ENCODE results near the gene MATN4.
A peak's percentile ranks its signal among the peaks of the same experiment; 100 is the strongest.
"Not testable (repeated sequence)": the region's sequence is repeated elsewhere in the genome, so short reads cannot be mapped to it uniquely, and the experiment has no call there.

MATN4 gene, protein sequence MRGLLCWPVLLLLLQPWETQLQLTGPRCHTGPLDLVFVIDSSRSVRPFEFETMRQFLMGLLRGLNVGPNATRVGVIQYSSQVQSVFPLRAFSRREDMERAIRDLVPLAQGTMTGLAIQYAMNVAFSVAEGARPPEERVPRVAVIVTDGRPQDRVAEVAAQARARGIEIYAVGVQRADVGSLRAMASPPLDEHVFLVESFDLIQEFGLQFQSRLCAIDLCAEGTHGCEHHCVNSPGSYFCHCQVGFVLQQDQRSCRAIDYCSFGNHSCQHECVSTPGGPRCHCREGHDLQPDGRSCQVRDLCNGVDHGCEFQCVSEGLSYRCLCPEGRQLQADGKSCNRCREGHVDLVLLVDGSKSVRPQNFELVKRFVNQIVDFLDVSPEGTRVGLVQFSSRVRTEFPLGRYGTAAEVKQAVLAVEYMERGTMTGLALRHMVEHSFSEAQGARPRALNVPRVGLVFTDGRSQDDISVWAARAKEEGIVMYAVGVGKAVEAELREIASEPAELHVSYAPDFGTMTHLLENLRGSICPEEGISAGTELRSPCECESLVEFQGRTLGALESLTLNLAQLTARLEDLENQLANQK

GRCh38 chr20:45308117-45308778 is at the start of gene MATN4:
Gene MATN4 (minus strand): TSS chr20:45308299. CDS start chr20:45305582, 2,717 bp downstream.
- Histone ChIP-seq H3K4me3 (ENCODE audit: low read depth in 1 of 2, low read length in 2 of 2) (no peak within 1 kb of the TSS), H3K36me3 (ENCODE audit: insufficient read depth, low read length) (no peaks in the 10 kb centered on the region), H3K9ac (ENCODE audit: low read length) (no peak within 1 kb of the TSS), H3K9me3 (ENCODE audit: low read length) (no peaks in the 10 kb centered on the region), H3K4me1 (ENCODE audit: insufficient read depth, low read length) (no peaks in the 10 kb centered on the region), H3K27ac (ENCODE audit: low read depth, low read length) (no peak within 1 kb of the TSS), H3K27me3 (ENCODE audit: control insufficient read depth in 1 of 2, insufficient read depth in 2 of 2, low read length in 2 of 2) (peaks cover 9 to 48% of the 10 kb centered on the region in 2 donors)

DNA sequence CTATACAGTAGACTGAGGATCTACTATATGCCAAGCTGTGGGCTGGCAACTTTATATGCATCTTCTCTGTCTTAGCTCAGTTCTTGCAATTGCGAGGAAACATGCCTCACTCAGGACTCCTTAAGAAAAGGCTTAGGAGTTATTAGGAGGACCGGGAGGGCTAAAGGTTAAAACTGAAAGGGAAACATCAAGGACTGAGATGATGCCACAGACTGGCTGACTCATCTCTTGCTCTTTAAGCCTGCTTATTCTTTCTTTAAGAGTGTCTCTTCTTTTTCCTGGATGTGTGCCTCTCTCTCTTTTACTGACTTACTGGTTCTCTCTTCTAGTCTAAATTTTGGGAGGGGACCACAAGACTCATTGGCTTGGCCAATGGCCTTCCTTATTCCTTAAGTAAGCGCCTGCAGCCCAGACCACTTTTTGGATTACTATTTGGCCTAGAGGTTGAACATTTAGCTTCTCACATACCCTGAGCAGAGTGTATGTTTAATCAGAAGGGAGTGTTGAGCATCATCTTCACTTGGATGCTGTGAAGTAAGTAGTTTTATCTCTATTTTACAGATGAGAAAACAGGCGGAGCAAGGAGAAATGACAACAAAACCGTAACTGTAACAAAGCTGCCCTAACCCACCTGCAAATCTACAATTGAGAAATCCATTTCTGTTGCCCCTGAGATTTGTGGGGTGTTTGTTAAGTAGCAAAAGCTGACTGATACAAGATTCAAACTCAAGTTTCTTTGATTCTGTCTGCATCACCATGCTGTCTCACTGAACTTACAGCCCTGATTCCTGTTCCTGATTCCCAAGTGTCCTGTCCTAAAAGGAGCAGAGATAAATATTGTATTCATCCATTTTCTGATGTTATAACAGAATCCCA is 47.3 kb upstream of the MATN4 start:
- H3K4me1 ChIP-seq (ENCODE audit: insufficient read depth, low read length): peaks cover 44% of the 10 kb centered on the region
- H3K27ac ChIP-seq (ENCODE audit: low read depth, low read length): peak overlapping the region; percentile 64
- peak overlapping the region; percentile 2 for H3K9ac ChIP-seq (ENCODE audit: low read length)

DNA sequence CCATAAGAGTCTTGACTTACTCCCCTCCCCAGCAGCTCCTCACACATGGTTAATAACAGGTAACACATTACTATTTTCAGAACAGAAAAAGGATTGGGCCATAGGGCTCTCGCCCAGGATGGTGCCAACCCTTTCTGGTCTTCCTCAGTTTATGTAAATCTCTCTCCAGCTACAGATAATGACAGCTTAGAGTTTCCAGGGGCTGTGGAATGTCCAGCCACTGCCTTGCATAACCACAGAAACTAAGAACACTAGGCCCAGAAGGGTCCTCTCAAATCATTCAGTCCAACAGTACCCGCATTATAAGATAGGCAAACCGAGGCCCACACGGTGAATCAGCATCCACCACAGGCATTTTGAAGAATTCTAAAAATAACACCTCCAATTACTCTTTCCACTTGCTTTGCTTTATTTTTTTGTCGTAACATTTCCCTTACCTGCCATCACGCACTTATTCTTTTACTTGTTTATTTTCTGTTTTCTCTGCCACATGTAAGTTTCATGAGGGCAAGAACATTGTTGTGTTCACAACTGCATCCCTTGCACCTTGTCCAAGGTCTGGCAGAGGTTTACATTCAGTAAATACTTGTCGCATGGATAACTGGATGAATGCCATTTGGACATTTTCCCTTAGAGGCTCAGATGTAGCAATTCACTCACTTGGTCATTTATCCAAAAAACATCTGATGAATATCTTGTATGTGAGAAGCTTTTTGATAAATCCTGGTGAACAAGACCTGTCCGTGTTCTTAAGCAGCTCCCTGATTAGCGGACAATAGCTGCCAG is 46.5 kb upstream of the MATN4 start:
- H3K27ac ChIP-seq (ENCODE audit: low read depth, low read length): peak overlapping the region; percentile 64
- no peaks in the 10 kb centered on the region for H3K27me3 ChIP-seq (ENCODE audit: control insufficient read depth in 1 of 2, insufficient read depth in 2 of 2, low read length in 2 of 2)

More for the DNA sequence above, 47.3 kb upstream of the MATN4 start:
- H3K4me3 ChIP-seq (ENCODE audit: low read depth in 1 of 2, low read length in 2 of 2): no peak overlapping the region
- H3K36me3 ChIP-seq (ENCODE audit: insufficient read depth, low read length): no peaks in the 10 kb centered on the region
- no peaks in the 10 kb centered on the region for H3K9me3 ChIP-seq (ENCODE audit: low read length)
- no peaks in the 10 kb centered on the region for H3K27me3 ChIP-seq (ENCODE audit: control insufficient read depth in 1 of 2, insufficient read depth in 2 of 2, low read length in 2 of 2)

DNA sequence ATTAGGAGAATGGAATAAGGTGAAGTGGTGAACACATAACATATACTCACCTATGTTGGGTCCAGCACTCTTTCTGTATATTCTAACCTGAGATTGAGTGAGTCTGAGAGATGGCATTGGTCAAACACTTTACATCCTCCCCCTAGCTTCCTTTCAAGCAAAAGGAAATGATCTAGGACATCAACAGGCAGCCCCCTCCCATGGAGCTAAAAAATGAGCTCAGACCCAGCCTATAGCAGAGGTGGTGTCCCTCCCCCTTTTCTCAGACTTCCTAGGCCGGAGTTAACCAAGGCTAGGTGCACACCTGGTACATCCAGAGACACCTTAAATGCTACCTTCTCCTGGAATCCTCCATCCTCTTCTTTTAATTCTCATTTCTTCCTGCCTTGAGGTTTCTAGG is 45.6 kb upstream of the MATN4 start:
- Histone ChIP-seq H3K36me3 (ENCODE audit: insufficient read depth, low read length) (no peaks in the 10 kb centered on the region), H3K9ac (ENCODE audit: low read length) (no peak overlapping the region), H3K27ac (ENCODE audit: low read depth, low read length) (no peak overlapping the region), H3K27me3 (ENCODE audit: control insufficient read depth in 1 of 2, insufficient read depth in 2 of 2, low read length in 2 of 2) (no peaks in the 10 kb centered on the region), H3K9me3 (ENCODE audit: low read length) (no peaks in the 10 kb centered on the region), H3K4me3 (ENCODE audit: low read depth in 1 of 2, low read length in 2 of 2) (no peak overlapping the region), H3K4me1 (ENCODE audit: insufficient read depth, low read length) (peaks cover 34% of the 10 kb centered on the region)

More for the DNA sequence above, 46.5 kb upstream of the MATN4 start:
- H3K4me1 ChIP-seq (ENCODE audit: insufficient read depth, low read length): peaks cover 39% of the 10 kb centered on the region
- no peaks in the 10 kb centered on the region for H3K9me3 ChIP-seq (ENCODE audit: low read length)
- no peak overlapping the region for H3K4me3 ChIP-seq (ENCODE audit: low read depth in 1 of 2, low read length in 2 of 2)
- H3K36me3 ChIP-seq (ENCODE audit: insufficient read depth, low read length): no peaks in the 10 kb centered on the region
- H3K9ac ChIP-seq (ENCODE audit: low read length): no peak overlapping the region

DNA sequence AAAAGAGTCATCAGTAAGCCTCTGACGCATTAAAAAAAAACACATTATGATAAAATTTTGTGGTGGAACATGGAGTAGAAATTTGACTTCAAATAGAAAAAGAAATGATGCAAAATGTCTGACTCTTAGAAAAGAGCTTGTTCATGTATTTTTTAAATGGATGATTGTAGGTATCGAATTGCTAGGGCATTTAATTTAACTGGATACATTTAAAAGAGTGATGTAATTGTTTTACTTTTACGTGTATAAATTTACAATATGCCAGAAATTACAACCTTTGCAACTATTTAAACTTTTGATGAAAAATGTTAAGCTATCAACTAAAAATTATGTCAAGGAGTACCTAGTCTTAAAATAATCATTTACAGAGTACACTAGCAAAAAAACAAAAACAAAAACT is 44.6 kb upstream of the MATN4 start:
- H3K4me3 ChIP-seq (ENCODE audit: low read depth in 1 of 2, low read length in 2 of 2): no peak overlapping the region
- H3K9me3 ChIP-seq (ENCODE audit: low read length): no peaks in the 10 kb centered on the region
- H3K27me3 ChIP-seq (ENCODE audit: control insufficient read depth in 1 of 2, insufficient read depth in 2 of 2, low read length in 2 of 2): no peaks in the 10 kb centered on the region
- no peak overlapping the region for H3K27ac ChIP-seq (ENCODE audit: low read depth, low read length)
- H3K4me1 ChIP-seq (ENCODE audit: insufficient read depth, low read length): peaks cover 27% of the 10 kb centered on the region
- H3K9ac ChIP-seq (ENCODE audit: low read length): no peak overlapping the region
- no peaks in the 10 kb centered on the region for H3K36me3 ChIP-seq (ENCODE audit: insufficient read depth, low read length)

DNA sequence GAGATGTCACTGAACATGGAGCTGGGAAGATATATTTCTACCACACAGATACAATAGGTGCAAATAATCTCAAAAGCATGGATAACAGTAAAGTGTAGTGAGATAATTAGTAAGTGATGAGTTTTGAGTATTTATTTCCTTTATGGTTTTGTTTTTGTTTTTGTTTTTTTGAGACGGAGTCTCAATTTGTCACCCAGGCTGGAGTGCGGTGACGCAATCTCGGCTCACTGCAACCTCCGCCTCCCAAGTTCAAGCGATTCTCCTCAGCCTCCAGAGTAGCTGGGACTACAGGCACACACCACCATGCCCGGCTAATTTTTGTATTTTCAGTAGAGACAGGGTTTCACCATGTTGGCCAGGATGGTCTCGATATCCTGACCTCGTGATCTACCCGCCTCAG is 42.7 kb upstream of the MATN4 start:
- not testable (repeated sequence) for H3K4me3 ChIP-seq (ENCODE audit: low read depth in 1 of 2, low read length in 2 of 2)
- peaks cover 29% of the 10 kb centered on the region for H3K4me1 ChIP-seq (ENCODE audit: insufficient read depth, low read length)

GRCh38 chr20:45350217-45350616 is 42.1 kb upstream of the MATN4 start:
- Histone ChIP-seq H3K36me3 (ENCODE audit: insufficient read depth, low read length) (no peaks in the 10 kb centered on the region), H3K27me3 (ENCODE audit: control insufficient read depth in 1 of 2, insufficient read depth in 2 of 2, low read length in 2 of 2) (no peaks in the 10 kb centered on the region), H3K4me3 (ENCODE audit: low read depth in 1 of 2, low read length in 2 of 2) (no peak overlapping the region), H3K9ac (ENCODE audit: low read length) (no peak overlapping the region), H3K4me1 (ENCODE audit: insufficient read depth, low read length) (peaks cover 35% of the 10 kb centered on the region), H3K9me3 (ENCODE audit: low read length) (no peaks in the 10 kb centered on the region), H3K27ac (ENCODE audit: low read depth, low read length) (no peak overlapping the region)

More for the DNA sequence above, 42.7 kb upstream of the MATN4 start:
- not testable (repeated sequence) for H3K27ac ChIP-seq (ENCODE audit: low read depth, low read length); H3K36me3 ChIP-seq (ENCODE audit: insufficient read depth, low read length); H3K27me3 ChIP-seq (ENCODE audit: control insufficient read depth in 1 of 2, insufficient read depth in 2 of 2, low read length in 2 of 2); H3K9me3 ChIP-seq (ENCODE audit: low read length); H3K9ac ChIP-seq (ENCODE audit: low read length)

DNA sequence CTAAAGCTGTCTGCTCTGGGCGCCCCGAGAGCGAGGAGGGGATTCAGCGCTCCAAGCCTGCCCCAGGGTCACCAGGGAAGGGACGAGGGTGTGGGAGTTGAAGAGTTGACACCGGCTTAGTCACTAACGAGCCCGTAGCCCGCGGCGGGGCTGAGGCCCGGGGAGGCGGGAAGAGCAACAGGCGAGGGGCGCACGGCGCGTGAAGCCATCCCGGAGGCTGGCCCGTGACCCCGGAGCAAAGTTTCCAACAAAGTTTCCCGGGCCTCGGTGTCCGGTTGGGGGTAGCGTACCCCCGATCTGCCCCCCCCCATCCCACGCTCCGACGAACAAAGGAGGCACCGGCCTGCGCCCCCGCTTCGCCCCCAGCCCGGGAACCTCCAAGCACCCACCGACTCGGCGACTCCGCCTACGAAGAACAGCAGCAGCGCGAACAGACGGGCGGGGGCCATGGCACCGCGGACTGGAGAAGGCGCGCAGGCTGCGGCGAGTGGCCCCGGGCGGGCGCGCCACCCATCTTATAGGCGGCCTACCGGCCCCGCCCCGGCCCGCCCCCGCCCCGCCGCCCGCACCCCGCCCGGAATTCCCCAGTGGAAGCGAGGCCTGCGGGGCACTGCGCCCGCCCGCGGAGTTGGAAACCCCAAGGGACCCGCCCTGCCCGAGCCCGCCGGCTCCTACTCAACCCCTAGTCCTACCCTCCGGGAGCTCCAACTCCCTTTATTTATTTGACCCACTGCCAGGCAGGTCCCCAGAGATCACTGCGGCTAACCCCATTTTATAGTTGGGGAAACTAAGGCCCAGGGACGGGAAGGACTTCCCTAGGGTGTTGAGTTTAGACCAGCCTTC is 40.1 kb upstream of the MATN4 start, which contains the start of gene SDC4:
TSS of gene SDC4 (minus strand) at position 489 of the 843 bp plus-strand sequence. CDS start at position 449, 40 bp downstream.
- Histone ChIP-seq H3K4me3 (ENCODE audit: low read depth in 1 of 2, low read length in 2 of 2) (peak within 1 kb of the TSS; percentile 90 to 92), H3K9ac (ENCODE audit: low read length) (peak within 1 kb of the TSS; percentile 100), H3K27me3 (ENCODE audit: control insufficient read depth in 1 of 2, insufficient read depth in 2 of 2, low read length in 2 of 2) (no peaks in the 10 kb centered on the region), H3K27ac (ENCODE audit: low read depth, low read length) (peak within 1 kb of the TSS; percentile 86), H3K36me3 (ENCODE audit: insufficient read depth, low read length) (no peaks in the 10 kb centered on the region), H3K9me3 (ENCODE audit: low read length) (no peaks in the 10 kb centered on the region), H3K4me1 (ENCODE audit: insufficient read depth, low read length) (peaks cover 41% of the 10 kb centered on the region)

- H3K4me3 ChIP-seq (ENCODE audit: low read depth in 1 of 2, low read length in 2 of 2): peak overlapping the region; percentile 90 to 92
- H3K9ac ChIP-seq (ENCODE audit: low read length): peak overlapping the region; percentile 100
- H3K36me3 ChIP-seq (ENCODE audit: insufficient read depth, low read length): no peaks in the 10 kb centered on the region
- no peaks in the 10 kb centered on the region for H3K27me3 ChIP-seq (ENCODE audit: control insufficient read depth in 1 of 2, insufficient read depth in 2 of 2, low read length in 2 of 2)
- H3K27ac ChIP-seq (ENCODE audit: low read depth, low read length): peak overlapping the region; percentile 86
- peaks cover 48% of the 10 kb centered on the region for H3K4me1 ChIP-seq (ENCODE audit: insufficient read depth, low read length)
- no peaks in the 10 kb centered on the region for H3K9me3 ChIP-seq (ENCODE audit: low read length)
Observed at GRCh38 chr20:45347297-45347935, 39.3 kb upstream of the MATN4 start.
